Thoracic aorta (tissue), 2 donors: Measurements from ENCODE around the gene NDUFA8. TPM values are rescaled to one million over a fixed set of nuclear protein-coding genes. Genes with fewer than 3 reads are reported as not detected.

Experiments
- ATAC-seq: fragments of 150-250 bp; one replicate; pipeline ENCODE4 v1.8.0; 2017; ENCODE audit warnings: low read depth; ENCODE audit not compliant: insufficient number of reproducible peaks, low FRiP score
- DNase-seq: peaks from one replicate; pipeline ENCODE4 v3.0.0-alpha.2; 2020; ENCODE audit warnings: low spot score
- H3K27ac ChIP-seq, 2 donors: fragments of 200-600 bp; sonication (generic); 1 replicate in 1 of 2; 2 replicates in 1 of 2; pipeline ENCODE4 v1.5.1; 2016; ENCODE audit warnings: mild to moderate bottlenecking in 2 of 2, moderate library complexity in 2 of 2
- H3K27me3 ChIP-seq: fragments of 200-600 bp; sonication (generic); replicated peaks from 2 replicates; pipeline ENCODE4 v1.6.0; 2016; ENCODE audit warnings: mild to moderate bottlenecking; ENCODE audit not compliant: insufficient read depth
- H3K36me3 ChIP-seq: fragments of 200-600 bp; sonication (generic); one replicate; pipeline ENCODE4 v1.5.1; 2016
- H3K4me1 ChIP-seq, 2 donors: fragments of 200-600 bp; sonication (generic); 1 replicate in 1 of 2; 2 replicates in 1 of 2; pipeline versions ENCODE4 v1.5.1 to v1.6.0; 2016; ENCODE audit warnings: low read depth in 2 of 2, mild to moderate bottlenecking in 1 of 2; ENCODE audit not compliant: control insufficient read depth in 1 of 2
- H3K4me3 ChIP-seq: fragments of 200-600 bp; sonication (generic); 2 replicates; pipeline ENCODE4 v1.5.1; 2016; ENCODE audit warnings: mild to moderate bottlenecking
- H3K9me3 ChIP-seq: fragments of 200-600 bp; sonication (generic); 2 replicates; pipeline ENCODE4 v1.5.1; 2016
- total RNA-seq, 2 donors: library from RNA; depleted of rRNA; stranded (reverse); fragments of >200 nt; gene quantifications; one replicate each; pipeline versions ENCODE4 v1.1.0 to v1.2.3, GENCODE V29; 2016
- TF ChIP-seq, protein P1 (sequence below): fragments of 200-600 bp; sonication (generic); IDR thresholded peaks from one replicate; pipeline ENCODE4 v1.5.1; 2019; ENCODE audit warnings: antibody characterized with exemption

The NDUFA8 gene
- total RNA-seq, 2 donors from 2014 or later: 14.6 to 19.3 TPM

DNA sequence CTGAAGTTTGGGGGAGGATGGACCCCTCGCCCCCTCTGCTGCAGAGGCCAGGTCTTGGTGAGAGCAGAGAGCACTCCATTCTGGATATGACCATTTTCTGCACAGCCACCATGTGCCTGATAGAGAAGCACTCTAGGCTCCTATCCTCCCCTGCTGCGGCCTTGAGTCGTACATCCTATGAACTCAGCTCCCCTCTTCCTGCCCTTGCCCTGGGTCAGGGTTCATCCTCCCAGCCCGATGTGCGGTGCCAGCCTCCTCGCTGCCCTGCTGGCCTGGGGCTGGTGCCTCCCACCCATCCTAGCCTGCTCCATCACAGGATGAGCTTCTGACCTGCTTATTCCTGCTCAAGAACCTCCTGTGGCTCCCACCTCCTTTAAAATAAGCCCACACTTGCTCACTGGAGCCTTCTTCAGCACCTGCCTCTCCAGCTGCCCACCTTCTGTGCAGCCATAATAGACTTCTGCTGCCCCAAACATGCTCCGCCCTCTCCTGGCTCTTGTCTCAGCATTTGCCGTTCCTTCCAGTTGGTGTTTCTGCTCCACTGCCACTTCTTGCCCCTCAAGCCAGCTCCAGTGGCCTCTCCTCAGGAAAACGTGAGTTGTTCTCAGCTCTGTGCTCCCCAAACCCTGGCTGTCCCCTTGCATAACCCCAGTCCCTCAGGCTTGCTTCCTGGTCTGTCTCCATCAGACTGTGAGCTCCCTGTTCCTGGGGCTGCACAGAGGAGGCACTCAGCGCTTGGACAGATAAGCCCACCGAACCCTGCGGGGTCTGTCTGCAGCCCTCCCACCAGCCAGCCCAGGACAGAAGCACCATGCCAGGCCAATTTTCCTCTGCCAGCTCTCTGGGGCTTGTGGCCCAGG is 44.2 kb downstream of the NDUFA8 start:
- ATAC-seq (no peak), DNase-seq (no peak)
- Histone ChIP-seq H3K4me3 (no peak overlapping the region), H3K36me3 (no peaks in the 10 kb centered on the region), H3K27me3 (no peaks in the 10 kb centered on the region), H3K9me3 (no peaks in the 10 kb centered on the region), H3K4me1 (no peaks in the 10 kb centered on the region), H3K27ac (no peak overlapping the region)
- TF ChIP-seq, protein P1, sequence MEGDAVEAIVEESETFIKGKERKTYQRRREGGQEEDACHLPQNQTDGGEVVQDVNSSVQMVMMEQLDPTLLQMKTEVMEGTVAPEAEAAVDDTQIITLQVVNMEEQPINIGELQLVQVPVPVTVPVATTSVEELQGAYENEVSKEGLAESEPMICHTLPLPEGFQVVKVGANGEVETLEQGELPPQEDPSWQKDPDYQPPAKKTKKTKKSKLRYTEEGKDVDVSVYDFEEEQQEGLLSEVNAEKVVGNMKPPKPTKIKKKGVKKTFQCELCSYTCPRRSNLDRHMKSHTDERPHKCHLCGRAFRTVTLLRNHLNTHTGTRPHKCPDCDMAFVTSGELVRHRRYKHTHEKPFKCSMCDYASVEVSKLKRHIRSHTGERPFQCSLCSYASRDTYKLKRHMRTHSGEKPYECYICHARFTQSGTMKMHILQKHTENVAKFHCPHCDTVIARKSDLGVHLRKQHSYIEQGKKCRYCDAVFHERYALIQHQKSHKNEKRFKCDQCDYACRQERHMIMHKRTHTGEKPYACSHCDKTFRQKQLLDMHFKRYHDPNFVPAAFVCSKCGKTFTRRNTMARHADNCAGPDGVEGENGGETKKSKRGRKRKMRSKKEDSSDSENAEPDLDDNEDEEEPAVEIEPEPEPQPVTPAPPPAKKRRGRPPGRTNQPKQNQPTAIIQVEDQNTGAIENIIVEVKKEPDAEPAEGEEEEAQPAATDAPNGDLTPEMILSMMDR: no peak

DNA sequence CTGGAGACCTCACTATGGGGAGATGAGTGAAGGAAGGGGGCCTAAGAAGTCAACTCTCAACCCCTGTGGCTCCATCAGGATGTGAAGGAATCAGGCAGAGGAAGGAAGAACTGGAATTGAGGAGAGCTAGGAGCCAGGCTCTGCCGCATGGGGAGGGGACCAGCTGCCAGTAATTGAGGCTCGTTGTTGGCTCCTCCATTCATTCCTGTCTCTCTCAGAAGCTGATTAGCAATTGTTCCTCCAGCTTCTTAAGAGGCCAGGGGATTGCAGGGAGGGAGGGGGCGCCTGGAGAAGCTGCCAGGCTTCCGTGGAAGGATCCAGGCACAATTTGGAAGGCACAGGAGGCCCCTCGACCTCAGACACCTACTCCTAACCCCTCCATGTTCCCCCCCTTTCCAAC is 46.0 kb downstream of the NDUFA8 start:
- Histone ChIP-seq H3K36me3 (no peaks in the 10 kb centered on the region), H3K27ac (no peak overlapping the region), H3K27me3 (no peaks in the 10 kb centered on the region), H3K4me3 (no peak overlapping the region), H3K9me3 (no peaks in the 10 kb centered on the region), H3K4me1 (no peaks in the 10 kb centered on the region)
- TF ChIP-seq, protein P1: no peak
- DNase-seq (no peak), ATAC-seq (no peak)

DNA sequence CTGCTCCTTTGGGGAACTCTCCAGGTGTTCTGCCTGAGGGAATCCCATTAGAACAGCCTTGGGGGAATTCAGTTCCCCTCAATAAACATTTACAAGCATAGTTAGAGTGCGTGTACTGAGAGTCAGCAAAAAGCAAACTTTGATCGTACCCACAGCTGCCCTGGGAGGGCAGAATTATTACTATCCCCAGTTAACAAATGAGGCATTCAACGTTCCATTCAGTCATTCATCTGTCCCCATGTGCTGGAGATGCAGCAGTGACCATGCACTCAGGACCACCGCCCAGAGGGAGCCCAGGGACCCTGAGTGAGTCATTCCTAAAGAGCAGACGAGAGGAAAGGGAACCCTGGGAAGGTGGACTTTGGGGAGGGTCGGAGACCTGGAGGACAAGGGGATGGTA is 47.3 kb downstream of the NDUFA8 start:
- Histone ChIP-seq H3K4me1 (peaks cover 0 to under 1% of the 10 kb centered on the region in 2 donors), H3K4me3 (no peak overlapping the region), H3K27ac (no peak overlapping the region), H3K9me3 (no peaks in the 10 kb centered on the region), H3K36me3 (no peaks in the 10 kb centered on the region), H3K27me3 (no peaks in the 10 kb centered on the region)
- DNase-seq (no peak), ATAC-seq (no peak)
- TF ChIP-seq, protein P1: no peak

DNA sequence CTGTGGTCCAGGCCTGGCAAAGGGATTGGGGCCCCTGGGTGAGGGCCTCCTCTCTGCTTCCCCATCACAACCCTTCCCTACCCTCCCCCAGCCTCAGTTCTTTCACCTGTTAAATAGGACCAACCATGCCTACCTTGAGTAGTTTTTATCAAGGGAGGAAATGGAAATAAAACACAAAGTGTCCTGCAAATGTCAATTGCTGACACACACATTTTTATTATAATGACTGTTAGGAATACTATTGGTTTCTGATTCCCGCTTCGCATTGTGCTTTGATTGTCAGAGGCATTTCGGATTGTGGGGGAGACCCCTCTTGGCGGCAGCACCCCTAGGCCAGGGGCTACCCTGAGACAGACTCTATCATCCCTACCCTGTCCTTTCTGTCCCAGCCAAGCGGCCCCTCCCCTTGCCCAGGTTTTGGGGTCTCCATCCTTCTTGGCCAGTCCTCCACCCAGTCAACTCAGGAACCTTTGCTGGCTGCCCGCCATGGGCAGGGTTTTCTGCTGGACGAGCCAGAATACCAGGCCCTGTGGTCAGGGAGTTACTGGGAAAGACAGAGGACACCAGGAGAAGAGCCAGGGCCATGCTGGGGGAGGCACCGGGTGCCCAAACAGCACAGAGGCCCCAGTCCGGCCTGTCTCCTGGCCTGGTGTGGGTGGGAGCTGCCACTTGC is 48.0 kb downstream of the NDUFA8 start:
- ATAC-seq (no peak), DNase-seq (no peak)
- Histone ChIP-seq H3K27ac (no peak overlapping the region), H3K4me1 (peaks cover 0 to 8% of the 10 kb centered on the region in 2 donors), H3K9me3 (no peaks in the 10 kb centered on the region), H3K4me3 (no peak overlapping the region), H3K36me3 (no peaks in the 10 kb centered on the region), H3K27me3 (no peaks in the 10 kb centered on the region)
- TF ChIP-seq, protein P1: no peak

DNA sequence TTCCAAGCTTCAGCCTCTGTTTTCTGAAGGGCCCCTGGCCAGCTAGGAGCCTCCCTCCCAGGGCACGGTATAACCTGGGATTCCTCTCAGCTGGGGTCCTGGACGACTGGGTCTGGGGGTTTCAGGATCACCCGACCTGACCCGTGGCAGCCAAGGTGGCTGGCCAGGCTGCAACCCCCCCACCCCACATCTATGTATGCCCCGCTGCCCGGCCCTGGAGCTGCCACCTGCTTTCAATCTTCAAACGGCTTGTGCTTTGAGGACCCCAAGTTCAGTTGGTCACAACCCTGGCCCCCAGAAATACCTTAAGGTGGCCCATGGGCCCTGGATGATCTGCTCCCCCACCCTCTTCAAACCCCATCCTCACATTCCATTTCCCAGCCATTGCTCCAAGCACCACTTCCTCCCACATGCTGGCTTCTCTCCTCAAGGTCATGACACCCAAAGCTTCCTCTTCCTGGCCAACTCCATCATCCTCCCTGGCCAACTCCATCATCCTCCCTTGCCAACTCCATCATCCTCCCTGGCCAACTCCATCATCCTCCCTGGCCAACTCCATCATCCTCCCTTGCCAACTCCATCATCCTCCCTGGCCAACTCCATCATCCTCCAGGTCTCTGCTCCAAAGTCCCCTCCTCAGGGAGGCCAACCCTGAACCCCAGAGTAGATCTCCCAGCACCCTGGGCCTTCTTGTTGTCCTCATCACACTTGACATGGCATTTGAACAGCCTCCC is 49.3 kb downstream of the NDUFA8 start:
- no peak for DNase-seq
- Histone ChIP-seq H3K4me1 (peaks cover 0 to 8% of the 10 kb centered on the region in 2 donors), H3K27me3 (no peaks in the 10 kb centered on the region), H3K36me3 (no peaks in the 10 kb centered on the region), H3K4me3 (no peak overlapping the region), H3K9me3 (no peaks in the 10 kb centered on the region), H3K27ac (no peak overlapping the region)
- TF ChIP-seq, protein P1: no peak
- no peak for ATAC-seq
